ENCODE data around the gene LCE1D. TPM values are rescaled to one million over a fixed set of nuclear protein-coding genes. Genes with fewer than 3 reads are reported as not detected.

The LCE1D gene
- total RNA-seq, 1 experiment from 2014 or later: not detected

DNA sequence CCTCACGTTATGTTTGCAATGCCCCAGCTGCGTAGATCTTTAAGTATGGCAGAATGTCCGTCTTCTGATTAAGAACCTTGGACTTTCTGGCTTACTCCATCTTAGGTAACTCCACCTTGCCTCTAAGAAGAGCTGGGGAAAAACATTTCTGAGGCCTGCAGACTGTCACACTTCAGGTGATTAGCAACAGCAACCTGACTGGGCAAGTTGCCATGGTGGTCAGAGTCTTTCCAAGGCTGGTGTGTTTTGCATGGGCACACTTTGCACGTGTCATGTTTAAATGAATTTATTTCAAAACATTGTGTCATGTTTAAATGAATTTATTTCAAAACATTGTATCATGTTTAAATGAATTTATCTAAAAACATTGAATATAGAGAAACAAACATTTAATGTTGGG is 37.9 kb upstream of the LCE1D start:
- H3K27ac ChIP-seq (ENCODE audit: low read depth, low read length): no peak overlapping the region
- no peak overlapping the region for H2AFZ ChIP-seq (ENCODE audit: low read depth, low read length, poor library complexity, severe bottlenecking)
- H3K4me2 ChIP-seq (ENCODE audit: low read length): no peak overlapping the region
- no peaks in the 10 kb centered on the region for H3K4me1 ChIP-seq (ENCODE audit: control insufficient read depth in 1 of 2, insufficient read depth in 2 of 2, low read length in 2 of 2)
- CTCF ChIA-PET: no interaction called here
- POLR2A ChIA-PET: no interaction called here
- H3K36me3 ChIP-seq (ENCODE audit: control insufficient read depth in 1 of 2, insufficient read depth in 2 of 2, low read length in 2 of 2): no peaks in the 10 kb centered on the region
- H3K9me3 ChIP-seq (ENCODE audit: control insufficient read depth in 1 of 2, insufficient read depth in 1 of 2, low read depth in 1 of 2, low read length in 2 of 2): no peaks in the 10 kb centered on the region
- no peaks in the 10 kb centered on the region for H3K79me2 ChIP-seq (ENCODE audit: insufficient read depth, low read length)
- BruUV-seq (replicated peaks): no TSS peak
- no peaks in the 10 kb centered on the region for H4K20me1 ChIP-seq (ENCODE audit: insufficient read depth)
- TF ChIP-seq, protein P1, sequence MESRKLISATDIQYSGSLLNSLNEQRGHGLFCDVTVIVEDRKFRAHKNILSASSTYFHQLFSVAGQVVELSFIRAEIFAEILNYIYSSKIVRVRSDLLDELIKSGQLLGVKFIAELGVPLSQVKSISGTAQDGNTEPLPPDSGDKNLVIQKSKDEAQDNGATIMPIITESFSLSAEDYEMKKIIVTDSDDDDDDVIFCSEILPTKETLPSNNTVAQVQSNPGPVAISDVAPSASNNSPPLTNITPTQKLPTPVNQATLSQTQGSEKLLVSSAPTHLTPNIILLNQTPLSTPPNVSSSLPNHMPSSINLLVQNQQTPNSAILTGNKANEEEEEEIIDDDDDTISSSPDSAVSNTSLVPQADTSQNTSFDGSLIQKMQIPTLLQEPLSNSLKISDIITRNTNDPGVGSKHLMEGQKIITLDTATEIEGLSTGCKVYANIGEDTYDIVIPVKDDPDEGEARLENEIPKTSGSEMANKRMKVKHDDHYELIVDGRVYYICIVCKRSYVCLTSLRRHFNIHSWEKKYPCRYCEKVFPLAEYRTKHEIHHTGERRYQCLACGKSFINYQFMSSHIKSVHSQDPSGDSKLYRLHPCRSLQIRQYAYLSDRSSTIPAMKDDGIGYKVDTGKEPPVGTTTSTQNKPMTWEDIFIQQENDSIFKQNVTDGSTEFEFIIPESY (IDR thresholded peaks at IDR 0.05; ENCODE audit: extremely low read depth, insufficient replicate concordance, low read length): no peak
- no peak for TF ChIP-seq ZFX (IDR thresholded peaks at IDR 0.05)
- no peak for TF ChIP-seq YY1 (IDR thresholded peaks at IDR 0.05; ENCODE audit: extremely low read depth, insufficient replicate concordance, low read depth, low read length)
- TF ChIP-seq, protein P2, sequence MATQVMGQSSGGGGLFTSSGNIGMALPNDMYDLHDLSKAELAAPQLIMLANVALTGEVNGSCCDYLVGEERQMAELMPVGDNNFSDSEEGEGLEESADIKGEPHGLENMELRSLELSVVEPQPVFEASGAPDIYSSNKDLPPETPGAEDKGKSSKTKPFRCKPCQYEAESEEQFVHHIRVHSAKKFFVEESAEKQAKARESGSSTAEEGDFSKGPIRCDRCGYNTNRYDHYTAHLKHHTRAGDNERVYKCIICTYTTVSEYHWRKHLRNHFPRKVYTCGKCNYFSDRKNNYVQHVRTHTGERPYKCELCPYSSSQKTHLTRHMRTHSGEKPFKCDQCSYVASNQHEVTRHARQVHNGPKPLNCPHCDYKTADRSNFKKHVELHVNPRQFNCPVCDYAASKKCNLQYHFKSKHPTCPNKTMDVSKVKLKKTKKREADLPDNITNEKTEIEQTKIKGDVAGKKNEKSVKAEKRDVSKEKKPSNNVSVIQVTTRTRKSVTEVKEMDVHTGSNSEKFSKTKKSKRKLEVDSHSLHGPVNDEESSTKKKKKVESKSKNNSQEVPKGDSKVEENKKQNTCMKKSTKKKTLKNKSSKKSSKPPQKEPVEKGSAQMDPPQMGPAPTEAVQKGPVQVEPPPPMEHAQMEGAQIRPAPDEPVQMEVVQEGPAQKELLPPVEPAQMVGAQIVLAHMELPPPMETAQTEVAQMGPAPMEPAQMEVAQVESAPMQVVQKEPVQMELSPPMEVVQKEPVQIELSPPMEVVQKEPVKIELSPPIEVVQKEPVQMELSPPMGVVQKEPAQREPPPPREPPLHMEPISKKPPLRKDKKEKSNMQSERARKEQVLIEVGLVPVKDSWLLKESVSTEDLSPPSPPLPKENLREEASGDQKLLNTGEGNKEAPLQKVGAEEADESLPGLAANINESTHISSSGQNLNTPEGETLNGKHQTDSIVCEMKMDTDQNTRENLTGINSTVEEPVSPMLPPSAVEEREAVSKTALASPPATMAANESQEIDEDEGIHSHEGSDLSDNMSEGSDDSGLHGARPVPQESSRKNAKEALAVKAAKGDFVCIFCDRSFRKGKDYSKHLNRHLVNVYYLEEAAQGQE (IDR thresholded peaks at IDR 0.05; ENCODE audit: low read depth): no peak
- TF ChIP-seq RAD21 (IDR thresholded peaks at IDR 0.05; ENCODE audit: low read depth): no peak
- TF ChIP-seq TCF7L2 (IDR thresholded peaks at IDR 0.05; ENCODE audit: borderline replicate concordance, extremely low read depth, insufficient read depth, insufficient read length): no peak
- no peak for TF ChIP-seq SRF (IDR thresholded peaks at IDR 0.05; ENCODE audit: low read depth)
- TF ChIP-seq SP1 (IDR thresholded peaks at IDR 0.05; ENCODE audit: low read depth): no peak
- no peak for TF ChIP-seq CBX3 (IDR thresholded peaks at IDR 0.05; ENCODE audit: low read depth)
- TF ChIP-seq, protein P3, sequence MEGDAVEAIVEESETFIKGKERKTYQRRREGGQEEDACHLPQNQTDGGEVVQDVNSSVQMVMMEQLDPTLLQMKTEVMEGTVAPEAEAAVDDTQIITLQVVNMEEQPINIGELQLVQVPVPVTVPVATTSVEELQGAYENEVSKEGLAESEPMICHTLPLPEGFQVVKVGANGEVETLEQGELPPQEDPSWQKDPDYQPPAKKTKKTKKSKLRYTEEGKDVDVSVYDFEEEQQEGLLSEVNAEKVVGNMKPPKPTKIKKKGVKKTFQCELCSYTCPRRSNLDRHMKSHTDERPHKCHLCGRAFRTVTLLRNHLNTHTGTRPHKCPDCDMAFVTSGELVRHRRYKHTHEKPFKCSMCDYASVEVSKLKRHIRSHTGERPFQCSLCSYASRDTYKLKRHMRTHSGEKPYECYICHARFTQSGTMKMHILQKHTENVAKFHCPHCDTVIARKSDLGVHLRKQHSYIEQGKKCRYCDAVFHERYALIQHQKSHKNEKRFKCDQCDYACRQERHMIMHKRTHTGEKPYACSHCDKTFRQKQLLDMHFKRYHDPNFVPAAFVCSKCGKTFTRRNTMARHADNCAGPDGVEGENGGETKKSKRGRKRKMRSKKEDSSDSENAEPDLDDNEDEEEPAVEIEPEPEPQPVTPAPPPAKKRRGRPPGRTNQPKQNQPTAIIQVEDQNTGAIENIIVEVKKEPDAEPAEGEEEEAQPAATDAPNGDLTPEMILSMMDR (IDR thresholded peaks at IDR 0.05 in 2 of 3, conservative IDR thresholded peaks at IDR 0.05 in 1 of 3; ENCODE audit: borderline replicate concordance in 1 of 3, insufficient read depth in 1 of 3, low read depth in 2 of 3, low read length in 2 of 3): no peak
- TF ChIP-seq POLR2AphosphoS5 (IDR thresholded peaks at IDR 0.05; ENCODE audit: low read depth, low read length): no peak
- no peak for TF ChIP-seq EZH2 (IDR thresholded peaks at IDR 0.05)
- TF ChIP-seq FOSL1 (IDR thresholded peaks at IDR 0.05; ENCODE audit: low read depth): no peak
- TF ChIP-seq POLR2A (IDR thresholded peaks at IDR 0.05; ENCODE audit: borderline replicate concordance, extremely low read depth, insufficient read depth, insufficient read length): no peak
- no peak for TF ChIP-seq EGR1 (IDR thresholded peaks at IDR 0.05; ENCODE audit: low read depth)
- TF ChIP-seq EZH2phosphoT487 (IDR thresholded peaks at IDR 0.05; ENCODE audit: borderline replicate concordance): no peak
- TF ChIP-seq, protein P4, sequence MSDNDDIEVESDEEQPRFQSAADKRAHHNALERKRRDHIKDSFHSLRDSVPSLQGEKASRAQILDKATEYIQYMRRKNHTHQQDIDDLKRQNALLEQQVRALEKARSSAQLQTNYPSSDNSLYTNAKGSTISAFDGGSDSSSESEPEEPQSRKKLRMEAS (IDR thresholded peaks at IDR 0.05): no peak
- TF ChIP-seq SIN3A (IDR thresholded peaks at IDR 0.05; ENCODE audit: low read depth): no peak
- H3K9me2 ChIP-seq (ENCODE audit: insufficient read depth): no peaks in the 10 kb centered on the region
- intact Hi-C loops (cut with micrococcal nuclease): no loop called here
- no peak overlapping the region for H3K9ac ChIP-seq (ENCODE audit: low read length)
- RAD21 ChIA-PET (ENCODE audit: low non-redundant PET in 1 of 2, low total read pairs in 2 of 2, uncharacterized antibody in 2 of 2, unreplicated experiment in 2 of 2): no interaction called here
- no peak overlapping the region for H3K4me3 ChIP-seq (replicated peaks in 1 of 2; ENCODE audit: low read depth in 1 of 2, low read length in 2 of 2)
- H3K27me3 ChIP-seq (ENCODE audit: insufficient read depth, low read length): peaks cover 39% of the 10 kb centered on the region; the same call in 1 of the 2 replicates
- ATAC-seq: no peak
- no peak for DNase-seq (ENCODE audit: low read depth, low spot score)

Data from HCT116 (cell line).